Motor neuron (in vitro differentiated cells): ENCODE data around the gene VIL1. TPM values are rescaled to one million over a fixed set of nuclear protein-coding genes. Genes with fewer than 3 reads are reported as not detected.

Experiments
- total RNA-seq, 8 experiments: library from RNA; unstranded; fragments of 300-600 nt; gene quantifications; 2 replicates each; pipeline versions ENCODE4 v1.2.3 to v1.2.4, GENCODE V29; 2022

The VIL1 gene
- total RNA-seq, 8 experiments from 2014 or later: 0.07 to 0.91 (median 0.33) TPM

Other genes starting within 250 kb of the VIL1 start
- 100 to 1,000 TPM in 7 of 8 experiments, 10 to 100 TPM in 1; 95.6 to 489 (median 176) TPM for gene ARPC2, start 201.9 kb upstream of the VIL1 start, total RNA-seq
- gene GPBAR1, start 158.1 kb upstream of the VIL1 start, total RNA-seq: 1 to 10 TPM in 3 of 8 experiments, under 1 TPM in 5; 0.49 to 6.9 (median 0.85) TPM
- 100 to 1,000 TPM in 2 of 8 experiments, 10 to 100 TPM in 6; 61.0 to 179 (median 82.2) TPM for gene AAMP, start 149.0 kb upstream of the VIL1 start, total RNA-seq
- gene PNKD, start 148.6 kb upstream of the VIL1 start, total RNA-seq: 100 to 1,000 TPM in 2 of 8 experiments, 10 to 100 TPM in 6; 41.4 to 122 (median 60.8) TPM
- gene TMBIM1, start 126.6 kb upstream of the VIL1 start, total RNA-seq: 100 to 1,000 TPM in 1 of 8 experiments, 10 to 100 TPM in 3, 1 to 10 TPM in 3, under 1 TPM in 1; 0.54 to 276 (median 8.6) TPM
- gene CATIP, start 62.3 kb upstream of the VIL1 start, total RNA-seq: 1 to 10 TPM in 3 of 8 experiments, under 1 TPM in 5; 0.11 to 9.0 (median 0.98) TPM
- 1 to 10 TPM in 4 of 8 experiments, under 1 TPM in 4; 0.50 to 3.1 (median 0.95) TPM for gene SLC11A1, start 36.9 kb upstream of the VIL1 start, total RNA-seq
- 10 to 100 TPM in 5 of 8 experiments, 1 to 10 TPM in 3; 6.3 to 76.7 (median 23.0) TPM for gene CTDSP1, start 19.3 kb upstream of the VIL1 start, total RNA-seq
- gene USP37, start 149.2 kb downstream of the VIL1 start, total RNA-seq: 10 to 100 TPM in 7 of 8 experiments, 1 to 10 TPM in 1; 5.0 to 20.7 (median 14.3) TPM
- gene CNOT9, start 149.7 kb downstream of the VIL1 start, total RNA-seq: 10 to 100 TPM; 35.9 to 77.5 (median 49.6) TPM
- 10 to 100 TPM in 3 of 8 experiments, 1 to 10 TPM in 4, under 1 TPM in 1; 0.54 to 14.7 (median 5.4) TPM for gene PLCD4, start 188.8 kb downstream of the VIL1 start, total RNA-seq
- gene ZNF142, start 240.5 kb downstream of the VIL1 start, total RNA-seq: 10 to 100 TPM in 7 of 8 experiments, 1 to 10 TPM in 1; 7.4 to 29.1 (median 15.1) TPM
- 10 to 100 TPM; 25.8 to 57.7 (median 38.8) TPM for gene BCS1L, start 240.6 kb downstream of the VIL1 start, total RNA-seq